Astrocyte of the hippocampus (primary cell): ENCODE measurements around the gene DLGAP4.

Experiments used
- DNase-seq: peaks from one replicate; pipeline ENCODE4 v3.0.0; 2011; ENCODE audit warnings: low read depth, low spot score

The DLGAP4 gene

GRCh38 chr20:36305602-36306551, at the start of gene DLGAP4:
Gene DLGAP4 (plus strand): TSS chr20:36306339. CDS start chr20:36431718, 125,379 bp downstream.
- no peak for DNase-seq

- no peak for DNase-seq
Measured at GRCh38 chr20:36259177-36260061, 46.7 kb upstream of the DLGAP4 start.

- no peak for DNase-seq
Measured at GRCh38 chr20:36260316-36260715, 45.8 kb upstream of the DLGAP4 start.

- DNase-seq, result no peak
Measured at GRCh38 chr20:36261389-36262105, 44.6 kb upstream of the DLGAP4 start.

GRCh38 chr20:36262440-36262839, 43.7 kb upstream of the DLGAP4 start:
- DNase-seq, result no peak

- no peak for DNase-seq
Measured at GRCh38 chr20:36264426-36265246, 41.5 kb upstream of the DLGAP4 start.

GRCh38 chr20:36266189-36266588, 40.0 kb upstream of the DLGAP4 start:
- no peak for DNase-seq

- DNase-seq, result no peak
Measured at GRCh38 chr20:36267605-36268381, 38.3 kb upstream of the DLGAP4 start.

- DNase-seq, result no peak
Measured at GRCh38 chr20:36268440-36269342, 37.4 kb upstream of the DLGAP4 start.

- no peak for DNase-seq
Measured at GRCh38 chr20:36269507-36269906, 36.6 kb upstream of the DLGAP4 start.

- DNase-seq, result no peak
Measured at GRCh38 chr20:36270744-36271638, 35.1 kb upstream of the DLGAP4 start.

- no peak for DNase-seq
Measured at GRCh38 chr20:36271639-36272546, 34.2 kb upstream of the DLGAP4 start.

- DNase-seq, result no peak
Measured at GRCh38 chr20:36272547-36273220, 33.5 kb upstream of the DLGAP4 start.

GRCh38 chr20:36273414-36274180, 32.5 kb upstream of the DLGAP4 start:
- DNase-seq, result peak; percentile 28

GRCh38 chr20:36274181-36274841, 31.8 kb upstream of the DLGAP4 start:
- no peak for DNase-seq
